Kidney (tissue), 14 donors: ENCODE results near the gene LIPE. TPM values are rescaled to one million over a fixed set of nuclear protein-coding genes. Genes with fewer than 3 reads are reported as not detected.
A peak's percentile ranks its signal among the peaks of the same experiment; 100 is the strongest.

Source experiments
- DNase-seq, 5 donors: peaks; one replicate each; pipeline ENCODE4 v3.0.0-alpha.2; 2013 to 2020
- FAIRE-seq: peaks from 2 replicates; lab custom pipeline; 2012; peaks lifted over from hg19 to GRCh38; lab: Jason Lieb, UNC
- H3K27ac ChIP-seq, 2 donors: one replicate each; pipeline ENCODE4 v1.7.0; 2013; ENCODE audit warnings: low read depth in 2 of 2, low read length in 2 of 2, inconsistent platforms in 1 of 2
- H3K27me3 ChIP-seq: one replicate; pipeline ENCODE4 v1.7.1; 2013; ENCODE audit warnings: low read length, inconsistent platforms; ENCODE audit not compliant: control insufficient read depth, insufficient read depth
- H3K36me3 ChIP-seq, 3 donors: one replicate each; pipeline versions ENCODE4 v1.7.0 to v1.7.1; 2013; ENCODE audit warnings: low read length in 3 of 3, control low read depth in 1 of 3, inconsistent platforms in 1 of 3; ENCODE audit not compliant: insufficient read depth in 3 of 3, control insufficient read depth in 2 of 3
- H3K4me1 ChIP-seq, 3 donors: one replicate each; pipeline versions ENCODE4 v1.7.0 to v1.7.1; 2013; ENCODE audit warnings: low read length in 3 of 3, inconsistent platforms in 1 of 3, low read depth in 1 of 3; ENCODE audit not compliant: control insufficient read depth in 2 of 3, insufficient read depth in 2 of 3
- H3K4me3 ChIP-seq, 3 donors: one replicate each; pipeline versions ENCODE4 v1.7.0 to v1.8.1; 2013; ENCODE audit warnings: low read length in 3 of 3, control low read depth in 1 of 3, inconsistent platforms in 1 of 3
- H3K9ac ChIP-seq, 3 donors: one replicate each; pipeline versions ENCODE4 v1.7.0 to v1.7.1; 2013; ENCODE audit warnings: low read length in 3 of 3, control low read depth in 1 of 3, inconsistent platforms in 1 of 3
- H3K9me3 ChIP-seq, 3 donors: one replicate each; pipeline versions ENCODE4 v1.7.0 to v1.7.1; 2013; ENCODE audit warnings: low read length in 3 of 3, control low read depth in 1 of 3, inconsistent platforms in 1 of 3; ENCODE audit not compliant: control insufficient read depth in 2 of 3, insufficient read depth in 1 of 3
- CTCF ChIP-seq: IDR thresholded peaks from 3 replicates; pipeline ENCODE4 v1.5.1; 2012; ENCODE audit warnings: mild to moderate bottlenecking, moderate library complexity, borderline replicate concordance; ENCODE audit not compliant: insufficient read depth; ENCODE audit errors: extremely low read depth
- intact Hi-C: fragments of 100-400 bp; cut with DNase I; formaldehyde crosslinking; loops from one replicate; pipeline ENCODE4 v1.11.1; 2022
- polyA plus RNA-seq: library from polyadenylated mRNA; stranded (reverse); fragments of 350-450 nt; fragmentation: Illumina TruSeq; extraction: RNeasy Lipid Tissue Mini Kit (QIAGEN cat#74804); gene quantifications from one replicate; pipeline ENCODE4 v1.2.3, GENCODE V29; 2014; ENCODE audit warnings: low read depth, low replicate concordance; ENCODE audit not compliant: insufficient read depth
- total RNA-seq: library from RNA; stranded (reverse); fragmentation: NEBNext Ultra II Directional; extraction: Animal tissue kit (Norgen Biotek cat#: 25700); gene quantifications from one replicate; pipeline ENCODE4 v1.2.1, GENCODE V29; 2021
- donor health status: control.
- donor health status: control.
- donor health status: control.
- donor health status: control.
- donor health status: control.
- donor health status: DM: yes; HTN: yes; CAD: no.
- donor health status: Normal renal cell carcinoma (clear cell type).

Gene LIPE
- total and polyA plus RNA-seq, 2 donors from 2014 or later, result 8.9 to 9.9 TPM

- H3K4me3 ChIP-seq, result peak overlapping the region; percentile 70 to 75 (median 74)
- H3K36me3 ChIP-seq, result no peaks in the 10 kb centered on the region
- peak overlapping the region; percentile 44 to 81 for H3K27ac ChIP-seq
- H3K9ac ChIP-seq, result peak overlapping the region in 2 of 3 donors; percentile 49 to 76
- H3K9me3 ChIP-seq, result no peaks in the 10 kb centered on the region
- peaks cover 0 to 14% (median 8%) of the 10 kb centered on the region in 3 donors for H3K4me1 ChIP-seq
- intact Hi-C loops, result no loop called here
- no peak for TF ChIP-seq CTCF
- DNase-seq, result peak in 3 of 5 donors; percentile 35 to 63 (median 51)
- FAIRE-seq, result no peak
- no peaks in the 10 kb centered on the region for H3K27me3 ChIP-seq
Measured at GRCh38 chr19:42422092-42422900, 4.9 kb downstream of the LIPE start.

- no peaks in the 10 kb centered on the region for H3K36me3 ChIP-seq
- no peak overlapping the region for H3K4me3 ChIP-seq
- no peaks in the 10 kb centered on the region for H3K27me3 ChIP-seq
- no peak overlapping the region for H3K9ac ChIP-seq
- intact Hi-C loops, result no loop called here
- TF ChIP-seq CTCF, result no peak
- H3K27ac ChIP-seq, result peak overlapping the region in 1 of 2 donors; percentile 44
- H3K9me3 ChIP-seq, result no peaks in the 10 kb centered on the region
- DNase-seq (peak in 2 of 5 donors; percentile 49 to 63), FAIRE-seq (no peak)
- H3K4me1 ChIP-seq, result peaks cover 0 to 14% (median 8%) of the 10 kb centered on the region in 3 donors
Measured at GRCh38 chr19:42421591-42422031, 5.6 kb downstream of the LIPE start.

- no peak for FAIRE-seq
- no peak for DNase-seq
- no peaks in the 10 kb centered on the region for H3K36me3 ChIP-seq
- no peaks in the 10 kb centered on the region for H3K27me3 ChIP-seq
- no peak for TF ChIP-seq CTCF
- H3K9me3 ChIP-seq, result no peaks in the 10 kb centered on the region
- peak overlapping the region in 1 of 2 donors; percentile 40 for H3K27ac ChIP-seq
- H3K9ac ChIP-seq, result no peak overlapping the region
- H3K4me3 ChIP-seq, result no peak overlapping the region
- intact Hi-C loops, result no loop called here
- H3K4me1 ChIP-seq, result peaks cover 0 to 14% (median 8%) of the 10 kb centered on the region in 3 donors
Measured at GRCh38 chr19:42421101-42421500, 6.1 kb downstream of the LIPE start.
